CD4-positive, alpha-beta T cell treated with Interleukin-4 for 4 hours (primary cell): ENCODE data around the gene MUC5B.
"Not testable (repeated sequence)": the region's sequence is repeated elsewhere in the genome, so short reads cannot be mapped to it uniquely, and the experiment has no call there.

ENCODE experiments used
- DNase-seq: peaks from one replicate; pipeline ENCODE4 v3.0.0-alpha.2; 2020

MUC5B gene

GRCh38 chr11:1252371-1253102 is 29.7 kb downstream of the MUC5B start:
- DNase-seq = no peak

- no peak for DNase-seq
Measured at GRCh38 chr11:1253103-1253485, 30.2 kb downstream of the MUC5B start.

- DNase-seq = no peak
Measured at GRCh38 chr11:1254086-1254648, 31.3 kb downstream of the MUC5B start.

GRCh38 chr11:1254733-1255132 is 31.9 kb downstream of the MUC5B start:
- DNase-seq = no peak

DNA sequence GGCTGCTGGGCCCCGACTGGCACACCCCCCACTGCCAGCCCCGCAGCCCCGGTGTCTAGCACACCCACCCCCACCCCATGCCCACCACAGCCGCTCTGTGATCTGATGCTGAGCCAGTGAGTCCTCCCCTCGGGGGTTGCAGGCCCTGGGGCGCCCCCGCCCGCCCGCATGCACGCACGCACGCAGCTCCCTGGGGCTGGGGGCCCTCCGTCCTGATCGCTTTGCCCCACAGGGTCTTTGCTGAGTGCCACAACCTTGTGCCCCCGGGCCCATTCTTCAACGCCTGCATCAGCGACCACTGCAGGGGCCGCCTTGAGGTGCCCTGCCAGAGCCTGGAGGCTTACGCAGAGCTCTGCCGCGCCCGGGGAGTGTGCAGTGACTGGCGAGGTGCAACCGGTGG is 32.3 kb downstream of the MUC5B start:
- no peak for DNase-seq

GRCh38 chr11:1256257-1257045 is 33.6 kb downstream of the MUC5B start:
- DNase-seq = no peak

- no peak for DNase-seq
Measured at GRCh38 chr11:1257366-1257765, 34.5 kb downstream of the MUC5B start.

GRCh38 chr11:1257916-1258315 is 35.0 kb downstream of the MUC5B start:
- no peak for DNase-seq

GRCh38 chr11:1258401-1259075 is 35.7 kb downstream of the MUC5B start:
- no peak for DNase-seq

DNA sequence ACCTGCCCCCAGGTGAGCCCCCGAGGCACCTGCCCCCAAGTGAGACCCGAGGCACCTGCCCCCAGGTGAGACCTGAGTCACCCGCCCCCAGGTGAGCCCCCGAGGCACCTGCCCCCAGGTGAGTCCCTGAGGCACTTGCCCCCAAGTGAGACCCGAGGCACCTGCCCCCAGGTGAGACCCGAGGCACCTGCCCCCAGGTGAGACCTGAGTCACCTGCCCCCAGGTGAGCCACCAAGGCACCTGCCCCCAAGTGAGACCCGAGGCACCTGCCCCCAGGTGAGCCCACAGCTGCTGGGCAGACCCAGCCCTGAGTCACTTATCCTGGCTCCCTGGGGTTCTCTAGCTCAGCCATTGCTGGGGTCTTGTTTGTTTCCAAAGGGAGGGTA is 36.2 kb downstream of the MUC5B start:
- no peak for DNase-seq

DNA sequence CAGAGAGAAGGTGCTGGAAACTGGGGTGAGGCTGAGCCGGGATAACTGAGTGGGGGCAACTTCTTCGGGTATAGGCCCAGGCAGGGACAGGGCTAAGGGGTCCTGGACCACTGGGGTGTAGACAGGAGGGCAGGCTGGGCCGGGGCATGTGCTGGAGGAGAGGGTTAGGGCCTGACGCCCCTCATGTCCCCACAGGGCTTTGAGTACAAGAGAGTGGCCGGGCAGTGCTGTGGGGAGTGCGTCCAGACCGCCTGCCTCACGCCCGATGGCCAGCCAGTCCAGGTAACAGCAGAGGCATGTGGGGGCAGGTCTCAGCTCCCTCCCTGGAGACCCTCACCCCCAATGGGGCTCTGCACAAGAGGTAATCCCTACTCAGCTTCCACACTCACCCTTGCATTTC is 36.7 kb downstream of the MUC5B start:
- no peak for DNase-seq

DNA sequence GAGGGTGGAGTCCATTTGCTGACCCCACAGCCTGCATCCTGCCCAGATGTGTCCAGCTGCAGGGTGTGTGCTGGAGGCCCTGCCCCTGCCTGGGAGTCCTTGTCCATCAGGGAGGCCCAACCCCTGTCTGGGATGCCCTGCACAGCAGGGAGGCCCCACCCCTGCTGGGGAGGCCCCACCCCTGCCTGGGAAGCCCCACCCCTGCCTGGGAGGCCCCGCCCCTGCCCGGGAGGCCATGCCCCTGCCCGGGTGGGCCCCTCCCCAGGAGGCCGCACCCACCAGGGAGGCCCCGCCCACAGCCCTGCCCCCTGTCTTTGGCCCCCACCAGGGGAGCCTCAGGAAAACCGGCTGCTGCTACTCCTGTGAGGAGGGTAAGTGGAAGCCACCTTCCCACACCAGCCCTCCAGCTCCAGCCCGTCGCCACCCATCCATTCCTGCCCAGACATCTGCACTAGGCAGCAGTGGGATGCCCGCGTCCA is 37.2 kb downstream of the MUC5B start:
- DNase-seq = no peak

- DNase-seq = no peak
Measured at GRCh38 chr11:1260620-1261019, 37.8 kb downstream of the MUC5B start.

- DNase-seq = no peak
Measured at GRCh38 chr11:1261241-1262071, 38.6 kb downstream of the MUC5B start.

DNA sequence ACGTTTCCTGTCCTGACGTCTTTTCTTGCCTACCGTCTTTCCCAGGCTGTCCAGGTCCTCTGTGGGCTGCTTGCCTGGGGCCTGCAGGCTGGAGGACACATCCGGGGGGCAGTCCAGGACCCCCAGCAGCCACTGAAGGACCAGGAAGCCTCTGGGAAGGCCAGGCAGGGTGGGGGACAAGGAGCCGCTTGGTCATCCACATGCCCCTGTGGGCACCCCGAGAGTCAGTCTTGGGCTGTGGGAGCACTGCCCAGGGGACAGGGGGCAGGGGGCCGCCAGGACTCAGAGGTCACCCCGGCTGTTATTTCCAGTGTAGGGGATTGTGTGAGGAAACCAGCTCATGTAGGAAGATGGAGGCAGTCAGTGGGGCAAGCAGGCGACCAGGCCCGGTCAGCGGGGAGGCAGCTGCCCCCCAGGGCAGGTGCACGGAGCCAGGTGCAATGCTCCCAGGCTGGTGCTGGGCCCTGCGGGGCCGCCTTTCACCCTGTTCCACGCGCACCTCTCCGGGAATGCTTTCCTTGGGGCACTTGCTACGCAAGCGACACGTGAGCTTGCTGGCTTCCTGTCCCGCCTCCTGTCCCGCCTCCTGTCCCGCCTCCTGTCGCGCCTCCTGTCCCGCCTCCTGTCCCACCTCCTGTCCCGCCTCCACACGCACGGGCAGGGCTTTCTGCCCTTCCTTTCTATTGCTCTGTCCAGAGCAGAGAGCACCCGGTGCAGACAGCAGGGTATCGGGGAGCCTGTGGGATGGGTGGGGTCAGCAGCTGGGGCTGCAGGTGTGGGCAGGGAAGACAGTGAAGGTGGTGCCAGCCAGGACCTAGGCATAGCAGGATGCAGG is 39.5 kb downstream of the MUC5B start:
- DNase-seq = peak; percentile 83

DNA sequence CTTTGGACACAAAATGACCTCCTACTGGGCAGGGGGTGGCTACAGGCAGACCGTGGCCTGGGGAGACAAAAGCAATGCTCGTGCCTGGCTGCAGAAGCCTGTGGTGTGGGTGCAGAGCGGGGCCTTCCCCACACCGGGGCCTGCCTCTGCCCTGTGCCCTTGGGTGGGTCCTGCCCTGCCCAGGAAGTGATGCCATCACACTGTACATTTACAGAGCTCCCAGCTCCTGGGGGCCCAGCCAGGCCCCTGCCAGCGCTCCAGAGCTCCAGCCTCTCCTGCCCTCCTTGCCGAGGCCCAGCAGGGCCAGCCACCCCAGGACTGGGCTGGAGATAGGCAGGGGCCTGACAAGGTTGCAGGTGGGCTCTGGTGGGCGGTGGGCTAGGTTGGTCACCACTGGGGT is 40.1 kb downstream of the MUC5B start:
- no peak for DNase-seq

DNA sequence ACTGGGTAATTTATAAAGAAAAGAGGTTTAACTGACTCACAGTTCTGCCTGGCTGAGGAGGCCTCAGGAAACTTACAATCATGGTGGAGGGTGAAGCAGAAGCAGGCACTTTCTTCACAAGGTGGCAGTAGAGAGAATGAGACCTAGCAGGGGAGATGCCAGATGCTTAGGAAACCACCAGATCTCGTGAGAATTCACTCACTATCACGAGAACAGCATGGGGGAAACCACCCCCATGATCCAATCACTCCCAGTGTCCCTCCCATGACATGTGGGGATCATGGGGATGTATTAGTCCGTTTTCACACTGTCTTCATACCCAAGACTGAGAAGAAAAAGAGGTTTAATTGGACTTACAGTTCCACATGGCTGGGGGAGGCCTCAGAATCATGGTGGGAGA is 41.6 kb downstream of the MUC5B start:
- DNase-seq = peak; percentile 62

- DNase-seq = not testable (repeated sequence)
Measured at GRCh38 chr11:1265480-1265879, 42.6 kb downstream of the MUC5B start.

DNA sequence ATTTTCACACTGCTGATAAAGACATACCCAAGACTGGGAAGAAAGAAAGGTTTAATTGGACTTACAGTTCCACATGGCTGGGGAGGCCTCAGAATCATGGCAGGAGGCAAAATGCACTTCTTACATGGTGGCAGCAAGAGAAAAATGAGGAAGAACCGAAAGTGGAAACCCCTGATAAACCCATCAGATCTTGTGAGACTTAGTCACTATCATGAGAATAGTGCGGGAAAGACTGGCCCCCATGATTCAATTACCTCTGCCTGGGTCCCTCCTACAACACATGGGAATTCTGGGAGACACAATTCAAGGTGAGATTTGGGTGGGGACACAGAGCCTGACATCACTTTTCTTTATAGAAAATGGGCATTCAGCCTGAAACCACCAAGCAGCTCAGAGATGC is 44.1 kb downstream of the MUC5B start:
- DNase-seq = not testable (repeated sequence)

GRCh38 chr11:1267441-1268100 is 44.7 kb downstream of the MUC5B start:
- no peak for DNase-seq

DNA sequence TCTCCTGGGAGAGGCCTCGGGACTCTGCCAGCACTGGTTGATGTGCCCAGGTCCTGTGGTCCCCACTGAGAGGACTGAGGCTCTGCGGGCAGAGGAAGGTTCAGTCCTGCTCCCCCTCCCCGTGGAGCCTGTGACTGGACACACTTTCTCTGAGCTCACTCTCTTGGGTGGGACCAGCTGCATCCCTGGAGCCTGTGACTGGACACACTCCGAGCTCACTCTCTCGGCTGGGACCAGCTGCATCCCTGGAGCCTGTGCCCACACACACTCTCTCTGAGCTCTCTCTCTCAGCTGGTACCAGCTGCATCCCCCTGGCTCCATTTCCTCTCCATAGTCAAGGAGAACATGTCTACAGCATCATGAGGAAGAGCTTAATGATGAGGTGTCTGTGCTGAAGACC is 47.1 kb downstream of the MUC5B start:
- DNase-seq = no peak
